HCT116 (cell line): ENCODE data around the gene MEP1A. TPM values are rescaled to one million over a fixed set of nuclear protein-coding genes. Genes with fewer than 3 reads are reported as not detected.
"Not testable (repeated sequence)": the region's sequence is repeated elsewhere in the genome, so short reads cannot be mapped to it uniquely, and the experiment has no call there.

Experiments
- ATAC-seq: fragments of 200-7000 bp; cut with Tn5 transposase; 2 replicates; pipeline ENCODE4 v1.9.1; 2020; ENCODE audit warnings: mild to moderate bottlenecking, moderate library complexity
- BruUV-seq: library from RNA; stranded (reverse); fragments of 400-500 nt; replicated peaks from 2 replicates; lab custom pipeline; 2021; lab: Mats Ljungman, UMichigan
- CTCF ChIA-PET: fragments of 300-600 bp; sonication (Branson Sonifier 250); formaldehyde crosslinking; loops from one replicate; lab custom pipeline; 2021; ENCODE audit warnings: antibody characterized with exemption; lab: Charles Lee
- POLR2A ChIA-PET: fragments of 300-600, 350-600 bp; sonication (Branson Sonifier 250); formaldehyde crosslinking; loops from one replicate; lab custom pipeline; 2021; ENCODE audit warnings: antibody characterized with exemption; lab: Charles Lee
- RAD21 ChIA-PET, 2 experiments: fragments of 300-600 bp; sonication (Branson Sonifier 250); formaldehyde crosslinking; loops; one replicate each; lab custom pipeline; 2023; ENCODE audit warnings: low total read pairs in 2 of 2; ENCODE audit not compliant: uncharacterized antibody in 2 of 2, unreplicated experiment in 2 of 2, low non-redundant PET in 1 of 2; lab: Charles Lee
- DNase-seq: peaks from one replicate; pipeline ENCODE4 v3.0.0-alpha.2; 2010; ENCODE audit warnings: low read depth, low spot score
- H2AFZ ChIP-seq: fragments of 200-600 bp; shearing (Covaris generic), sonication (generic); 2 replicates; pipeline ENCODE4 v1.6.1; 2017; ENCODE audit warnings: low read depth, mixed run types, mixed read lengths, antibody characterized with exemption, low read length; ENCODE audit not compliant: poor library complexity, severe bottlenecking
- H3K27ac ChIP-seq: 2 replicates; pipeline ENCODE4 v1.5.1; 2012; ENCODE audit warnings: low read depth, low read length
- H3K27me3 ChIP-seq: fragments of 200-600 bp; sonication (generic); 2 replicates; pipeline ENCODE4 v1.6.1; 2016; ENCODE audit warnings: mixed run types, low read length, mixed read lengths; ENCODE audit not compliant: insufficient read depth
- H3K36me3 ChIP-seq, 2 experiments: fragments of 200-500 bp in 1 of 2; fragments of 200-600 bp in 1 of 2; sonication (Bioruptor generic) in 1 of 2; sonication (generic) in 1 of 2; 2 replicates each; pipeline versions ENCODE4 v1.5.1 to v1.6.1; 2014 to 2016; ENCODE audit warnings: low read length in 2 of 2, inconsistent platforms in 1 of 2, mixed read lengths in 1 of 2, mixed run types in 1 of 2; ENCODE audit not compliant: insufficient read depth in 2 of 2, control insufficient read depth in 1 of 2
- H3K4me1 ChIP-seq, 2 experiments: fragments of 200-600 bp in 1 of 2; sonication (generic) in 1 of 2; 2 replicates each; pipeline versions ENCODE4 v1.5.1 to v1.6.1; 2012 to 2017; ENCODE audit warnings: low read length in 2 of 2, inconsistent platforms in 1 of 2, mild to moderate bottlenecking in 1 of 2, mixed read lengths in 1 of 2, mixed run types in 1 of 2, moderate library complexity in 1 of 2; ENCODE audit not compliant: insufficient read depth in 2 of 2, control insufficient read depth in 1 of 2
- H3K4me2 ChIP-seq: fragments of 200-600 bp; sonication (generic); 2 replicates; pipeline ENCODE4 v1.6.1; 2017; ENCODE audit warnings: mixed run types, low read length, mixed read lengths
- H3K4me3 ChIP-seq, 2 experiments: fragments of 200-600 bp in 1 of 2; sonication (generic) in 1 of 2; replicated peaks in 1 of 2; 2 replicates each; pipeline ENCODE4 v1.5.1; 2011 to 2016; ENCODE audit warnings: low read length in 2 of 2, control low read depth in 1 of 2, low read depth in 1 of 2, mild to moderate bottlenecking in 1 of 2, mixed read lengths in 1 of 2, mixed run types in 1 of 2
- H3K79me2 ChIP-seq: fragments of 200-600 bp; sonication (generic); 2 replicates; pipeline ENCODE4 v1.6.1; 2017; ENCODE audit warnings: mild to moderate bottlenecking, mixed run types, low read length, moderate library complexity, mixed read lengths; ENCODE audit not compliant: insufficient read depth
- H3K9ac ChIP-seq: fragments of 200-600 bp; sonication (generic); 2 replicates; pipeline ENCODE4 v1.6.1; 2016; ENCODE audit warnings: low read length, mixed read lengths
- H3K9me2 ChIP-seq: fragments of 200-600 bp; sonication (generic), shearing (Covaris generic); 2 replicates; pipeline ENCODE4 v1.6.1; 2017; ENCODE audit warnings: mixed run types, mild to moderate bottlenecking, moderate library complexity; ENCODE audit not compliant: insufficient read depth
- H3K9me3 ChIP-seq, 2 experiments: fragments of 200-500 bp in 1 of 2; fragments of 200-600 bp in 1 of 2; sonication (Bioruptor generic) in 1 of 2; sonication (generic) in 1 of 2; 2 replicates each; pipeline ENCODE4 v1.6.1; 2014 to 2017; ENCODE audit warnings: low read length in 2 of 2, mixed read lengths in 2 of 2, inconsistent platforms in 1 of 2, low read depth in 1 of 2, mild to moderate bottlenecking in 1 of 2, mixed run types in 1 of 2, moderate library complexity in 1 of 2; ENCODE audit not compliant: control insufficient read depth in 1 of 2, insufficient read depth in 1 of 2
- H4K20me1 ChIP-seq: fragments of 200-600 bp; sonication (generic), shearing (Covaris generic); 2 replicates; pipeline ENCODE4 v1.6.1; 2017; ENCODE audit warnings: mixed run types, mild to moderate bottlenecking, moderate library complexity; ENCODE audit not compliant: insufficient read depth
- EGR1 ChIP-seq: IDR thresholded peaks from 2 replicates; pipeline ENCODE4 v1.6.1; 2012; ENCODE audit warnings: low read depth
- EZH2 ChIP-seq: fragments of 200-600 bp; sonication (generic); IDR thresholded peaks from 2 replicates; pipeline ENCODE4 v1.6.1; 2017; ENCODE audit warnings: antibody characterized with exemption, mixed run types
- EZH2phosphoT487 ChIP-seq: fragments of 200-600 bp; IDR thresholded peaks from 2 replicates; pipeline ENCODE4 v1.6.1; 2018; ENCODE audit warnings: antibody characterized with exemption, borderline replicate concordance
- FOSL1 ChIP-seq: IDR thresholded peaks from 2 replicates; pipeline ENCODE4 v1.6.1; 2012; ENCODE audit warnings: low read depth
- POLR2A ChIP-seq: IDR thresholded peaks from 2 replicates; pipeline ENCODE4 v1.7.0; 2011; ENCODE audit warnings: borderline replicate concordance; ENCODE audit not compliant: insufficient read depth, insufficient read length; ENCODE audit errors: extremely low read depth
- SIN3A ChIP-seq: IDR thresholded peaks from 2 replicates; pipeline ENCODE4 v1.6.1; 2012; ENCODE audit warnings: low read depth
- SRF ChIP-seq: IDR thresholded peaks from 2 replicates; pipeline ENCODE4 v1.6.1; 2012; ENCODE audit warnings: low read depth
- TCF7L2 ChIP-seq: IDR thresholded peaks from 2 replicates; pipeline ENCODE4 v1.7.0; 2011; ENCODE audit warnings: borderline replicate concordance, inconsistent platforms; ENCODE audit not compliant: insufficient read depth, insufficient read length; ENCODE audit errors: extremely low read depth
- YY1 ChIP-seq: IDR thresholded peaks from 2 replicates; pipeline ENCODE4 v1.6.1; 2011; ENCODE audit warnings: low read length, low read depth, moderate library complexity, mild to moderate bottlenecking; ENCODE audit not compliant: insufficient replicate concordance; ENCODE audit errors: extremely low read depth
- ZFX ChIP-seq: fragments of 450-650 bp; IDR thresholded peaks from 2 replicates; pipeline ENCODE4 v1.6.1; 2017
- intact Hi-C: fragments of 100-400 bp; cut with micrococcal nuclease; formaldehyde crosslinking; loops from 2 replicates; pipeline ENCODE4 v1.10.0; 2022
- total RNA-seq: library from RNA; stranded (reverse); gene quantifications from one replicate; pipeline ENCODE4 v1.2.1, GENCODE V29; 2021; ENCODE audit not compliant: unreplicated experiment
- TF ChIP-seq, protein P1 (sequence below): IDR thresholded peaks from 2 replicates; pipeline ENCODE4 v1.6.1; 2011; ENCODE audit warnings: mild to moderate bottlenecking, low read length, moderate library complexity; ENCODE audit not compliant: insufficient replicate concordance; ENCODE audit errors: extremely low read depth
- TF ChIP-seq, protein P2 (sequence below): IDR thresholded peaks from 2 replicates; pipeline ENCODE4 v1.6.1; 2012
- TF ChIP-seq, protein P3 (sequence below), 3 experiments: fragments of 200-600 bp in 1 of 3; sonication (generic) in 1 of 3; IDR thresholded peaks in 2 of 3; conservative IDR thresholded peaks in 1 of 3; 2 replicates each; pipeline ENCODE4 v1.5.1; 2012 to 2017; ENCODE audit warnings: low read depth in 2 of 3, low read length in 2 of 3, antibody characterized with exemption in 1 of 3, borderline replicate concordance in 1 of 3, control low read depth in 1 of 3, mild to moderate bottlenecking in 1 of 3, mixed read lengths in 1 of 3, mixed run types in 1 of 3, moderate library complexity in 1 of 3; ENCODE audit not compliant: insufficient read depth in 1 of 3
- TF ChIP-seq, protein P4 (sequence below): IDR thresholded peaks from 2 replicates; pipeline ENCODE4 v1.6.1; 2012

MEP1A gene
- total RNA-seq, 1 experiment from 2014 or later = not detected

DNA sequence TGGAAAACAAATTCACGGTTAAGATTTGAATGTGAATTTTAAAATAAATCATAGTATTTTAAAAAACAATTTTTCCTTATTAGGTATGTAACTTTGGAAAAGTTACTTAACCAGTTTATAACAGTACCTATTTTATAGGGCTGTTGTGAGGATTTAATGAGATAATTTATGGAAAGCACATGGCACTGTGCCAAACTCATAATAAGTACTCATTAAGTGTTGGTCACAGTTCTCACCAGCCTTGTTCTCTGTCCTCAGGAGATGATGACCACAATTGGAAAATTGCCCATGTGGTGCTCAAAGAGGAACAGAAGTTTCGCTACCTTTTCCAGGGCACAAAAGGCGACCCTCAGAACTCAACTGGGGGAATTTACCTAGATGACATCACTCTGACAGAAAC, 39.6 kb downstream of the MEP1A start:
- Histone ChIP-seq H3K9ac (no peak overlapping the region), H3K9me3 (no peaks in the 10 kb centered on the region), H3K9me2 (no peaks in the 10 kb centered on the region), H3K36me3 (no peaks in the 10 kb centered on the region), H3K4me3 (no peak overlapping the region), H3K27me3 (no peaks in the 10 kb centered on the region)
- intact Hi-C loops = no loop called here
- BruUV-seq = no TSS peak
- no peak for DNase-seq
- POLR2A ChIA-PET = no interaction called here
- TF ChIP-seq ZFX (no peak), POLR2A (no peak), EGR1 (no peak), SRF (no peak), EZH2phosphoT487 (no peak), FOSL1 (no peak), TCF7L2 (no peak), YY1 (no peak), SIN3A (no peak), EZH2 (no peak)
- TF ChIP-seq, protein P1, sequence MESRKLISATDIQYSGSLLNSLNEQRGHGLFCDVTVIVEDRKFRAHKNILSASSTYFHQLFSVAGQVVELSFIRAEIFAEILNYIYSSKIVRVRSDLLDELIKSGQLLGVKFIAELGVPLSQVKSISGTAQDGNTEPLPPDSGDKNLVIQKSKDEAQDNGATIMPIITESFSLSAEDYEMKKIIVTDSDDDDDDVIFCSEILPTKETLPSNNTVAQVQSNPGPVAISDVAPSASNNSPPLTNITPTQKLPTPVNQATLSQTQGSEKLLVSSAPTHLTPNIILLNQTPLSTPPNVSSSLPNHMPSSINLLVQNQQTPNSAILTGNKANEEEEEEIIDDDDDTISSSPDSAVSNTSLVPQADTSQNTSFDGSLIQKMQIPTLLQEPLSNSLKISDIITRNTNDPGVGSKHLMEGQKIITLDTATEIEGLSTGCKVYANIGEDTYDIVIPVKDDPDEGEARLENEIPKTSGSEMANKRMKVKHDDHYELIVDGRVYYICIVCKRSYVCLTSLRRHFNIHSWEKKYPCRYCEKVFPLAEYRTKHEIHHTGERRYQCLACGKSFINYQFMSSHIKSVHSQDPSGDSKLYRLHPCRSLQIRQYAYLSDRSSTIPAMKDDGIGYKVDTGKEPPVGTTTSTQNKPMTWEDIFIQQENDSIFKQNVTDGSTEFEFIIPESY = no peak
- TF ChIP-seq, protein P2, sequence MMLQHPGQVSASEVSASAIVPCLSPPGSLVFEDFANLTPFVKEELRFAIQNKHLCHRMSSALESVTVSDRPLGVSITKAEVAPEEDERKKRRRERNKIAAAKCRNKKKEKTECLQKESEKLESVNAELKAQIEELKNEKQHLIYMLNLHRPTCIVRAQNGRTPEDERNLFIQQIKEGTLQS = no peak
- TF ChIP-seq, protein P3, sequence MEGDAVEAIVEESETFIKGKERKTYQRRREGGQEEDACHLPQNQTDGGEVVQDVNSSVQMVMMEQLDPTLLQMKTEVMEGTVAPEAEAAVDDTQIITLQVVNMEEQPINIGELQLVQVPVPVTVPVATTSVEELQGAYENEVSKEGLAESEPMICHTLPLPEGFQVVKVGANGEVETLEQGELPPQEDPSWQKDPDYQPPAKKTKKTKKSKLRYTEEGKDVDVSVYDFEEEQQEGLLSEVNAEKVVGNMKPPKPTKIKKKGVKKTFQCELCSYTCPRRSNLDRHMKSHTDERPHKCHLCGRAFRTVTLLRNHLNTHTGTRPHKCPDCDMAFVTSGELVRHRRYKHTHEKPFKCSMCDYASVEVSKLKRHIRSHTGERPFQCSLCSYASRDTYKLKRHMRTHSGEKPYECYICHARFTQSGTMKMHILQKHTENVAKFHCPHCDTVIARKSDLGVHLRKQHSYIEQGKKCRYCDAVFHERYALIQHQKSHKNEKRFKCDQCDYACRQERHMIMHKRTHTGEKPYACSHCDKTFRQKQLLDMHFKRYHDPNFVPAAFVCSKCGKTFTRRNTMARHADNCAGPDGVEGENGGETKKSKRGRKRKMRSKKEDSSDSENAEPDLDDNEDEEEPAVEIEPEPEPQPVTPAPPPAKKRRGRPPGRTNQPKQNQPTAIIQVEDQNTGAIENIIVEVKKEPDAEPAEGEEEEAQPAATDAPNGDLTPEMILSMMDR (IDR thresholded peaks at IDR 0.05 in 2 of 3, conservative IDR thresholded peaks at IDR 0.05 in 1 of 3; ENCODE audit: borderline replicate concordance in 1 of 3, insufficient read depth in 1 of 3, low read depth in 2 of 3, low read length in 2 of 3) = no peak
- TF ChIP-seq, protein P4, sequence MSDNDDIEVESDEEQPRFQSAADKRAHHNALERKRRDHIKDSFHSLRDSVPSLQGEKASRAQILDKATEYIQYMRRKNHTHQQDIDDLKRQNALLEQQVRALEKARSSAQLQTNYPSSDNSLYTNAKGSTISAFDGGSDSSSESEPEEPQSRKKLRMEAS = no peak
- TF ChIP-seq, all 23 proteins: peak for 0
- Histone ChIP-seq H3K27ac (no peak overlapping the region), H2AFZ (no peak overlapping the region), H3K79me2 (no peaks in the 10 kb centered on the region), H3K4me2 (no peak overlapping the region), H3K4me1 (no peaks in the 10 kb centered on the region), H4K20me1 (no peaks in the 10 kb centered on the region)
- ATAC-seq = no peak
- ChIA-PET RAD21 (no interaction called here), CTCF (no interaction called here)

DNA sequence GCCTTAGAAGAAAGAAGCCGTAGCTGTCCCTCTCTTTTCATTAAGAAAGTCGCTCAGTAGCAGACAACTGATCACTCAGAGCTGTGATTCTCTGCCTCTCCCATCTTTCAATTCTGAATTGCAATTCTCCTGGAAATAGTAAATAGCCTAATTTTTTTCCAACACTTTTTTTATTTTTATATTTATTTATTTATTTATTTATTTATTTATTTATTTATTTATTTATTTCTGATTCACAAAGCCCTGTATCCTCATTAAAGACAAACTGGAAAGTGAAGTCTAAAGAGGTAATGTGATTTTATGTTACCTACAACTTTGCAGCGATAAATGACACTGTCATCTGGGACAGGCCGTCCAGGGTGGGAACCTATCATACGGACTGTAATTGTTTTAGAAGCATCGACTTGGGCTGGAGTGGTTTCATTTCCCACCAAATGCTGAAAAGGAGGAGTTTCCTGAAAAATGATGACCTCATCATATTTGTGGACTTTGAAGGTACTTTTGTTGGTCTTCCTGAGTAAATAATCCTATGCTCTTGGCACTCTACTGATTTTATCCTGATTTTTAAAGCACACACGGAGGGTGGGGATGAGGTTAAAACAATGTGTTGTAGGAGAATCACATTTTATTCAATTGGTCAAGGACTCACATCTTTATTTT, 41.2 kb downstream of the MEP1A start:
- RAD21 ChIA-PET, ATAC-seq, BruUV-seq, H3K4me1 ChIP-seq, H3K4me3 ChIP-seq, H3K79me2 ChIP-seq, intact Hi-C loops, H3K36me3 ChIP-seq, H3K9ac ChIP-seq, CTCF ChIA-PET, H4K20me1 ChIP-seq, POLR2A ChIA-PET, H3K27ac ChIP-seq, H2AFZ ChIP-seq, H3K4me2 ChIP-seq, DNase-seq, H3K9me3 ChIP-seq, H3K9me2 ChIP-seq, H3K27me3 ChIP-seq: not testable (repeated sequence)
